Skeletal muscle tissue (tissue), 4 donors: ENCODE measurements around the gene IL2RA. TPM values are rescaled to one million over a fixed set of nuclear protein-coding genes. Genes with fewer than 3 reads are reported as not detected.

Experiments used
- H3K27ac ChIP-seq: one replicate; pipeline ENCODE4 v1.7.0; 2013; ENCODE audit warnings: mild to moderate bottlenecking, low read depth, low read length, inconsistent platforms
- H3K27me3 ChIP-seq, 3 donors: one replicate each; pipeline ENCODE4 v1.7.0; 2013; ENCODE audit warnings: low read length in 3 of 3; ENCODE audit not compliant: control insufficient read depth in 3 of 3, insufficient read depth in 3 of 3
- H3K36me3 ChIP-seq, 3 donors: one replicate each; pipeline ENCODE4 v1.7.0; 2013; ENCODE audit warnings: low read length in 3 of 3; ENCODE audit not compliant: control insufficient read depth in 3 of 3, insufficient read depth in 3 of 3
- H3K4me1 ChIP-seq, 3 donors: one replicate each; pipeline ENCODE4 v1.7.0; 2013; ENCODE audit warnings: low read length in 3 of 3, mild to moderate bottlenecking in 3 of 3; ENCODE audit not compliant: control insufficient read depth in 3 of 3, insufficient read depth in 3 of 3
- H3K4me3 ChIP-seq, 3 donors: one replicate each; pipeline ENCODE4 v1.7.0; 2013; ENCODE audit warnings: low read length in 3 of 3
- H3K9ac ChIP-seq, 3 donors: one replicate each; pipeline ENCODE4 v1.7.0; 2013; ENCODE audit warnings: low read length in 3 of 3, mild to moderate bottlenecking in 3 of 3, moderate library complexity in 2 of 3, low read depth in 1 of 3
- H3K9me3 ChIP-seq, 3 donors: one replicate each; pipeline ENCODE4 v1.7.0; 2013; ENCODE audit warnings: low read length in 3 of 3; ENCODE audit not compliant: control insufficient read depth in 3 of 3
- total RNA-seq: library from RNA; depleted of rRNA; stranded (reverse); fragments of >200 nt; gene quantifications from one replicate; pipeline ENCODE4 v1.2.3, GENCODE V29; 2014
- donor health status: Osteomylitis.

IL2RA gene
- total RNA-seq, 1 donor from 2014 or later = not detected

DNA sequence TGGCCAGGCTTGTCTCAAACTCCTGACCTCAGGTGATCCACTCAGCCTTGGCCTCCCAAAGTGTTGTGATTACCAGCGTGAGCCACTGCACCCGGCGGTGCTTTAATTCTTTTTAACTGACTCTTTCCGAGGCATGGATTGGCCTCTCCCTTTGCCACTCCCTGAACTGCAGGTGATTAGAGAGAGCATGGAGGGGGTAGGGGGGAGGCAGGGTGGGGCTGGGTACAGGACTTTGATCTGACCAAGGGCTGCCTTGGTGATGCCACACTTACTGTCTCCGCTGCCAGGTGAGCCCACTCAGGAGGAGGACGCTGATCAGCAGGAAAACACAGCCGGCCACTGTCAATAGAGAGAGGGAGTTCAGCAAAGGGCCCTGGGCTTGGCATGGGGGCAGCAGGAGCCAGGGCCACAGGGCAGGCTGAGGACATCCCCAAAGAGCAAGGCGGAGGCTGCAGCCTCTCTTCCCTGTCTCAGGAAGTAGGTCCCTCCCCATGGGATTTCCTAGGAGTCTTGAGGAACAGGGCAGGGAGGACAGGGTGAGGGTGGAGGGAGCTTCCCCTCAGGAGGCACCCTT is 44.3 kb downstream of the IL2RA start:
- Histone ChIP-seq H3K36me3 (no peaks in the 10 kb centered on the region), H3K4me1 (peaks cover 0 to 3% (median 0%) of the 10 kb centered on the region in 3 donors), H3K4me3 (no peak overlapping the region), H3K9me3 (no peaks in the 10 kb centered on the region), H3K9ac (no peak overlapping the region), H3K27ac (no peak overlapping the region), H3K27me3 (no peaks in the 10 kb centered on the region)

DNA sequence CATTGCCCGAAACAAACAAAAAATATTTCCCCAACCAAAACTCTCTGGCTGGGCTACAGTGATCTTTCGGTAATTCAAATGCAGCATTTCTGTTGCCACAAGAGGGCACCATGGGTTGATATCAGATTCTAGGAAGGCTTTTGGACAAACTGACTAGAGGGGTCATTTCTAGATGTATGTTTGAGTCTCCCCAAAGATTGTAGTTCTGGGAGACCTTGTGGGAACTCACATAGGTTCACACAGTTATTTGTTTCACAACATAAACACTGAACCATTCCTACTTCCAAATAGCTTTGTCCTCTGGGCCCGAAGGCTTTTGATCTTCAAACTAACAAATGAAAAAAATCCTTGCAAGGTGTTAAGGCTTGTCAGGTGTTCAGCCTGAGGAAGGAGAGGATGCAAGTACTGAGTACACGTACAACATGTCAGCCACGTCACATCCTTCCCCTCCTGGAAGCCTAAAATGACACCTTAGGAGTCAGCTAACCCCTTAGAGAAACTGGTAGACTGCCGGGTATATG is 47.9 kb downstream of the IL2RA start:
- Histone ChIP-seq H3K4me1 (peaks cover 0 to 3% (median 0%) of the 10 kb centered on the region in 3 donors), H3K9ac (no peak overlapping the region), H3K27ac (no peak overlapping the region), H3K9me3 (no peaks in the 10 kb centered on the region), H3K36me3 (no peaks in the 10 kb centered on the region), H3K4me3 (no peak overlapping the region), H3K27me3 (no peaks in the 10 kb centered on the region)

DNA sequence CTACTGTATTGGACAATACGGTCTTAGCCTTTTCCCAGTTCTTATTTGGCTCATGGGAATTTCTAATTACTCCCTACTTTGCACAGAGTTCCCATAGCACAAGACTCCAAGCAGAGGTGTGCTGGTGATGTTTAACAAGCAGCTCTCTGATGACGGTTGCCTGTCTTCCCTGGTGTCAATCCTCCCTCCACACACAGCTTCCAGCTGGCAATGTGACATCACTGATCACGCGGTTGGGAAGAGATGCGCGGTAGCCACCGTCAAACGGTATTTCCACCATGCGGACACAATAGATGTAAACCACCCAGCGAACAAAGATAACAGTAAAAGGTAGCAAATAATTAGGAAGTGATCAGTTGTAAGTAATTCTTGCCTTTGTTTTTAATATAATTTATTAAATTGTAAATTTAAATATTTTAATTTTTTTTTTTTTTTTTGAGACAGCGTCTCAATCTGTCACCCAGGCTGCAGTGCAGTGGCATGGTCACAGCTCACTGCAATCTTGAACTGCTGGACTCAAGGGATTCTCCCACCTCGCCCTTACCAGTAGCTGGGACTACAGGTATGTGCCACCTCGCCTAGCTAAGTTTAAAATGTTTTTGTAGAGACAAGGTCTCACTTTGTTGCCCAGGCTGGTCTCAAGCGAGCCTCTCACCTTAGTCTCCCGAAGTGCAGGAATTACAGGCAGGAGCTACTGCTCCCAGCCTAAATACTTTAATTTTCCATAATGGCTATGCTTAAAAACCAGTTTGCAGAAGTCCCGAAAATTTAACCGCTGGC is 48.6 kb downstream of the IL2RA start:
- Histone ChIP-seq H3K4me1 (peaks cover 0 to 3% (median 0%) of the 10 kb centered on the region in 3 donors), H3K27ac (no peak overlapping the region), H3K4me3 (no peak overlapping the region), H3K27me3 (no peaks in the 10 kb centered on the region), H3K9ac (no peak overlapping the region), H3K36me3 (no peaks in the 10 kb centered on the region), H3K9me3 (no peaks in the 10 kb centered on the region)

DNA sequence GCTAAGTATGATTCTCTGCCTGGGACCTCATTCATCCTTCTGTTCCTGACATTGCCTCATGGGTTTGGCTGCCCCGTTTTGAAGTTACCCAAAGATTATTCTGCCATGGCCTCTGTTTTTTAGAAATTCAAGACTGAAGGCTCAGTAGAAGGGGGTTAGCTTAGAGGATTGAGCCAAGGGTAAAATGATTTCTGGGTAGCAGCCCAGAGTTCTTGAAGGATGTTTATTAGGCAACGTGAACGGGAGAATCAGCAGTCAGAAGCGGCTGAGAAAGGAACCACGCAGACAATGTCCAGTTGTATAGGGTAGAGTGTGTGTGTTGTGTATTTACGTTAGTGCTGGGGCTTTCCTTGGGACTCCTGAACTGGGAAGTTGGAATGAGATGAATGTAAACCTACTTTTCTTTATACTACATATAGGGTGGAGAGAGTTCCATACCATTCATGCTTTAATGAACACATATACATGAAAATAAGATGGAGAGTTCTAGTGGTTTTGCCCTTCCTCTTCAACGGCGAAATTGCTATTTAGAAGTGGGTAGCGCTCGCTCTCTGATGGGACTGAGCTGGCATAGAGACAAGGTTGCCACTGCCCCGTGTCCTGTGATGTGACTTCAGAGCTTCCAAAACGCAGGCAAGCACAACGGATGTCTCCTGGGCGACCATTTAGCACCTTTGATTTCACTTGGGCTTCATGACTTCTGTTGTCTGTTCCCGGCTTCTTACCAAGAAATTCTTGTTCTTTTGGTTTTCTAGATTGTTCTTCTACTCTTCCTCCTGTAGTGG is 49.9 kb downstream of the IL2RA start:
- H3K36me3 ChIP-seq = no peaks in the 10 kb centered on the region
- H3K4me1 ChIP-seq = peaks cover 0 to 3% (median 0%) of the 10 kb centered on the region in 3 donors
- no peak overlapping the region for H3K9ac ChIP-seq
- no peak overlapping the region for H3K27ac ChIP-seq
- H3K9me3 ChIP-seq = no peaks in the 10 kb centered on the region
- H3K27me3 ChIP-seq = no peaks in the 10 kb centered on the region
- H3K4me3 ChIP-seq = no peak overlapping the region

DNA sequence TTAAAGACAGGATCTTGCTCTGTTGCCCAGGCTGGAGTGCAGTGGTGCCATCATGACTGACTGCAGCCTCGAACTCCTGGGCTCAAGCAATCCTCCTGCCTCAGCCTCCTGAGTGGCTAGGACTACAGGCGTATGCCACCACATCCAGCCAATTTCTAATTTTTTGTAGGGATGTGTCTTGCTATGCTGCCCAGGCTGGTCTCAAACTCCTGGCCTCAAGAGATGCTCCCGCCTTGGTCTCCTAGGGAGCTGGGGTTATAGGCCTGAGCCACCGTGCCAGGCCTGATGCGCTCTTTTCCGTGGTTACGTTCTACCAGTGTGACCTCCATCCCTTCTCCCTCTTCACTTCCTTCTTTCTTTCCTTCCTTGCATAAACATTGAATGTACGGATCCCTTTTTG is 50.6 kb downstream of the IL2RA start:
- Histone ChIP-seq H3K27ac (no peak overlapping the region), H3K9ac (no peak overlapping the region), H3K4me1 (peaks cover 0 to 3% (median 0%) of the 10 kb centered on the region in 3 donors), H3K36me3 (no peaks in the 10 kb centered on the region), H3K9me3 (no peaks in the 10 kb centered on the region), H3K4me3 (no peak overlapping the region), H3K27me3 (no peaks in the 10 kb centered on the region)

DNA sequence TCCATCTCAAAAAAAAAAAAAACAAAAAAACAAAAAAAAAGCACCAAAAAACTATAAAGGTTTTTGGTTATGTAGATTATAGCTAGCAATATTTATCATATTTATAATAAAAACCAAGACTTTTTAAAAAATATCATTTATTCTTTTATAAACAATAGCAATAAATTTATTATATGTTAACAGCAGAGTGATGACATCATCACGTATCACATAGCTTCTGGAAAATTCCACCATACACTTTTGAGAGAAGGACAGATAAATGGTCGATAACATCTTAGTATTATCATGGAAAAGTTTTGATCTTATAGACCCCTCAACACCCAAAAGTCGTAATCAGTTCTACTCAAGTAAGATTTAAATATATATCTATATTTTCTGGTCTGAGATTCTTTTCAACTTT is 51.6 kb downstream of the IL2RA start:
- Histone ChIP-seq H3K4me1 (peaks cover 0 to 3% (median 0%) of the 10 kb centered on the region in 3 donors), H3K9ac (no peak overlapping the region), H3K4me3 (no peak overlapping the region), H3K27ac (no peak overlapping the region), H3K27me3 (no peaks in the 10 kb centered on the region), H3K9me3 (no peaks in the 10 kb centered on the region), H3K36me3 (no peaks in the 10 kb centered on the region)

DNA sequence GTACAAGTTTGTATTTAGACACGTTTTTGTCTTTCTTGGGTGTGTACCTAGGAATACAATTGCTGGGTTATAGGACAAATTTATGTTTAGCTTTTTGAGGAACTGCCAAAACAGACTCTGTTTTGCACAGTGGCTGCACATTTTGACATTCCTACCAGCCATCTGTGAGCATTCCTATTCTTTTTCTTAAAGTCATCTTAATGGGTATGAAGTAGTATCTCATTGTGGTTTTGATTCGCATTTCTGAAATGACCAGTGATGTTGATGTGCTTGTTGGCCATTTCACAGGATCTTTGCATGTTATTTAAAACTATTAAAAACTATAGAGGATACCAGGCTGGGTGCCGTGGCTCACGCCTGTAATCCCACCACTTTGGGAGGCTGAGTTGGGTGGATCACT is 52.2 kb downstream of the IL2RA start:
- Histone ChIP-seq H3K9me3 (no peaks in the 10 kb centered on the region), H3K4me3 (no peak overlapping the region), H3K9ac (no peak overlapping the region), H3K27me3 (no peaks in the 10 kb centered on the region), H3K27ac (no peak overlapping the region), H3K4me1 (peaks cover 0 to 3% (median 0%) of the 10 kb centered on the region in 3 donors), H3K36me3 (no peaks in the 10 kb centered on the region)

DNA sequence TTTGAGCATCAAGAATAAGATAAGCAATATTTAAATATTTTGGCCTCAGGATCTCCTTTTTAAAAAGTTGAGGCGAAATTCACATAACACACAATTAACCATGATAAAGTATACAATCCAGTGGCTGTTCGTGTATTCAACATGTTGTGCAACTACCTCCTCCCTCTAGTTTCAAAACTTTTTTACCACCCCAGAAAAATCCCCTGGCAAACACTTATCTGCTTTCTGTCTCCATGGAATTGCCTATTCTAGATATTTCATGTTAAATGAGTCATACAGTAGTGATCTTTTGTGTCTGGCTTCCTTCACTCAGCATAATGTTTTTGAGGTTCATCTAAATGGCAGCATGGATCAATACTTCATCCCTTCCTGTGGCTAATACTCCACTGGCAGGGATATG is 53.0 kb downstream of the IL2RA start:
- H3K4me3 ChIP-seq = no peak overlapping the region
- H3K27me3 ChIP-seq = no peaks in the 10 kb centered on the region
- H3K36me3 ChIP-seq = no peaks in the 10 kb centered on the region
- H3K9ac ChIP-seq = no peak overlapping the region
- no peaks in the 10 kb centered on the region for H3K9me3 ChIP-seq
- H3K27ac ChIP-seq = peak overlapping the region; percentile 23
- peaks cover 0 to under 1% (median 0%) of the 10 kb centered on the region in 3 donors for H3K4me1 ChIP-seq

DNA sequence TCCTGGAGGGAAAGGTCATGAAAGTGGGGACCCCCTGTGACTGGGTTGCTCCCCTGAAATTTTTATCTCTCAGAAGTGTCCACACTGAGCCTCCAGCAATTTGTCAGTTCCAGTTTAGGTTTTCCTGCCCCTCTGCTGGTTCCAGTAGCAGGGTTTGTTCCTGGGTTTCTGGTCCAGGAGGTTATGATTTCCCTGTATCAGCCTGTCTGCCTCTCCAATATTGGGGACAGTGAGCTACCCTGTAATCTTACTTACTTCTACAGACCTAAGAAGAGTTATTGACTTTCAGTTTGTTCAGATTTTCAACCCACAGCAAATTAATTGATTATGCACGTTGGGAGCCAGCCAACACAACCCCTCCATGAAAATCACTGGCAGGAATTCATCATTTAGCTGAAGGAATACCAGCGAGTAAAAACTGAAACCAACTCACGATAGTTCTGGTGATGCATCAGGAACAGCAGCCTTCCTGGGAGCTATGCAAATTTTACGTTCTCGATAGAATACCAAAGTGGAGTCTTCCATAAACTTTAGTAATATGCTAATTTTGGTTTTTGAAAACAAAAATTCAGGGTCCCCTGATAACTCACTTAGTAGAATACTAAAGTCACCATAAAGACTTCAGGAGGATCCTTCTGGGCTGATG is 53.5 kb downstream of the IL2RA start:
- Histone ChIP-seq H3K4me3 (no peak overlapping the region), H3K27me3 (no peaks in the 10 kb centered on the region), H3K9me3 (no peaks in the 10 kb centered on the region), H3K9ac (no peak overlapping the region), H3K27ac (peak overlapping the region; percentile 23), H3K36me3 (no peaks in the 10 kb centered on the region), H3K4me1 (no peaks in the 10 kb centered on the region)
